Stimulated activated CD8-positive, alpha-beta memory T cell treated with anti-CD3 and anti-CD28 coated beads, Interleukin-15, amount 100 ng/mL, for 4 hours (primary cell): Measurements from ENCODE around the gene CDK6.
A peak's percentile ranks its signal among the peaks of the same experiment; 100 is the strongest.

Source experiments
- DNase-seq, 2 donors: peaks; one replicate each; pipeline ENCODE4 v3.0.0-alpha.2; 2020; ENCODE audit warnings: low read depth in 2 of 2

CDK6 gene

DNA sequence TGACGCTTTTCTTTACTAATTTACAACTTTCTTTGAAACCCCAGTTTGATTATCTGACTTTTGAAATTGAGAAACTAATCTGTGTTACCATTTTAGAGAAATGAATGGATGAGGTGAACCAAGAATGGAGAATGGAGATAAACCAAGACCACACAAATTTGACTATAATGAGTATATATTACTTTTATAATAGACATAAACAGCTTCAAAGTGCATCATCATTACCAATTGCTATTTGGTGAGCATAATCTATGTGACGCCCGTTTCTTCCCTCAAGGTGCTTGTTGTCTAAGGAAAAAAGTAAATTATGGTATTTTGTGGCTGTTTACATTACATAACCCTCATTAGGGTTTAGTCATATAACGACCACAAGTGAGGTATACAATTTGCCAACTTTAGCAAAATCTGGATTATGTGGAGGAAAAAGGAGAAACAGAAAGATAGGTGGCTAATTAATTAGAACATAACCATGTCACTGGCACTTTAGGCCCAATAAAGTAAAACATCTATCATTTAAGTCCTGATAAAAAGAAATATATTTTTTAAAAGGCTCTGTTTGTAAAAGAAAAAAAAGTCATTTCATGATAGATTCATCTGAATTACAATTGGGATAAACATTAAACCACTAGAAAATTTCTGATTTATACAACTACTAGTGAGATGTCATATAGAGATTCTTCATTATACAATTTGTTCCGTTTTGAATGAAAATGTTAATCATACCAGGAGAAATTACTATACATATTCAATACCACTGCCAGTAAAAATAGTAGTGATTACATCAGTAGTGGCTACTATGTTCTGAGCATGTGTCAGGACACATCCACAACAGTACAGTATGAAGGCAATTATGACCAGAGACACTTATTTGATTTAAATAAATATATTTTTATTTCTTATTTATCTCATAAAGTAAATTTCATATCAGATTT, 128.0 kb downstream of the CDK6 start:
- DNase-seq = no peak

DNA sequence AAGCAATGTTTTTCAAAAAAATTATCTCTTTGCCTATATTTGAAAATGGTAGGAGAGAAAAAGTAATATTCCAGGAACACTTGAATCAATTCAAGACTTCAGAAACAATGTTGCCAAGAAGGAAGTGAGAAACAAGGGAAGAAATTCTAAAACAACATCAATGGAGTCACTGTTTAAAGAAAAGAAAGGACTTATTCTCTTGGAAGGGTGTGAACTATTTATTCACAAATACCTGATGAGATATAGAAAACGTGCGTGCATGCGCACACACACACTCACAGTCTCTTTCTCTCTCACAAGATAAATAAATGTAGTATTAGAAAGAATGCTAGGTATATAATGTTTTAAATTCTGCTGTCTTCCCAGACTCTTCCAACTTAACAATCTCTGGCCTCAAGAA, 128.9 kb downstream of the CDK6 start:
- no peak for DNase-seq

DNA sequence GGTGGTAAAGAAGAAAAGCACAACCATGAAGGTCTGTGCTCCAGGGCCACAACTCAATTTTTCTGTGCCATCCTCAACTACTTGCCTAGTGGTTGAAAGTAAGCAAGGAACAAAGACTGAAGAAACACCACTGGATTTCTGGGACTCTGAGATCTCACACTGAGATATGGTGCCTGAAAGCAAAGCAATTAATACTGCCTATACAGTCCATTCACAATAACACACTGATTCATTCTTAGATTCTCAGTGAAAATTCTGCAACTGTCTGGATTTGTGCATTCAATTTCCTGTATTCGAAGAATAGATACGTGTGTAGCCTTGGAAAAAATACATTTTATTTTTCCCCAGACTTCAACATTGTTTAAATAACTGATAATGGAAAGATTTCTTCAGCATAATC, 129.8 kb downstream of the CDK6 start:
- DNase-seq = no peak

DNA sequence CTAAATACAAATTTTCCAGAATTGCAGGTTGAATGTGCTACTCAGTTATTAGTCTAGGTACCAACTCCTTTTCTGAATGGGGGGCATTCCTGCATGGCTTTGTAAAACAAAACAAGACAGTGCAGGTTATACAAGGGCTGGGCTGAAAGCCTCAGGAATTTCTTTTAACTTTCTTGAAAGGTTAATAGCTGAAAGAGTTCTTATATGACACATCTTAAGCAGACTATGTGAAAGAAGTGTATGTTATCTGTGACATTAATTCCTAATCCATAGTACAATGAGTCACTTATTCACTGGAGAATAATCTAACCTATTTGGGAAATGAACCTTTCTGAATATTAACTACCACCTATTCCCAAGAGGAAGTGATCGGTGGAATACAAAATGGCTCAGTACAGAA, 130.5 kb downstream of the CDK6 start:
- no peak for DNase-seq

DNA sequence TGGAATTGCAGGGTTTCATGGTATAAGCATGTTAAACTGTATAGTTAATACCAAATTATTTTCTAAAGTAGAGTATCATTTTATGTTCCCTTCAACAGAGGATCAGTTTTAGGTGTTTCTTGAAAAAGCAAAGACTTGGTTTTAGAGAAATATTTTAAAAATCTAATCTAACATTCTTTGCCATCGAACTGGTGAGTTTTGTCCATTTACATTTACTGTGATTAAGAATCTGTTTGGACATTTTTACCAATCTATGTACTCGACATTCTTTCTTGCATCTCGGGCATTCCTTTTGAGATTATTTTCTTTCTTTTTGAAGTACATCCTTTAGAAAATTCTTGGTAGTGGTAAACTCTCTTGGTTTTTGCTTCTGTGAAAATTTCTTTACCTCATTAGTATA, 131.5 kb downstream of the CDK6 start:
- DNase-seq = no peak

DNA sequence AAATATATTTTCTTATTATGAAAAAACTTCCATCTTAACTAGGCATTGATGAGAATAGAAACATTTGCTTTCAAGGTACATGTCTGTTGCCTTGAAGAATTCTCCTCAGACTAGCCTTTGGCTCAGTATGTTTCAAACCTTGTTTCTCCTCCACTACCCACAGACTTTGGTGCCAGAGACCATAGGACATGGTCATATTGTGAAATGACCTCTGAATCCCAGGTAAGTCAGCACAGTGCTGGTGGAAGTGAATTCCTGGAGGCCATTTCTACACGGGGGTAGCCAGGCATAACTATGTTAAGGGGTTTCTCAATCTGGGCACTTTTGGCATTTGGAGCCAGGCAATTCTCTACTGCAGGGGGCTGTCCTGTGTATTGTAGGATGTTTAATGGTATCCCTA, 133.8 kb downstream of the CDK6 start:
- no peak for DNase-seq

DNA sequence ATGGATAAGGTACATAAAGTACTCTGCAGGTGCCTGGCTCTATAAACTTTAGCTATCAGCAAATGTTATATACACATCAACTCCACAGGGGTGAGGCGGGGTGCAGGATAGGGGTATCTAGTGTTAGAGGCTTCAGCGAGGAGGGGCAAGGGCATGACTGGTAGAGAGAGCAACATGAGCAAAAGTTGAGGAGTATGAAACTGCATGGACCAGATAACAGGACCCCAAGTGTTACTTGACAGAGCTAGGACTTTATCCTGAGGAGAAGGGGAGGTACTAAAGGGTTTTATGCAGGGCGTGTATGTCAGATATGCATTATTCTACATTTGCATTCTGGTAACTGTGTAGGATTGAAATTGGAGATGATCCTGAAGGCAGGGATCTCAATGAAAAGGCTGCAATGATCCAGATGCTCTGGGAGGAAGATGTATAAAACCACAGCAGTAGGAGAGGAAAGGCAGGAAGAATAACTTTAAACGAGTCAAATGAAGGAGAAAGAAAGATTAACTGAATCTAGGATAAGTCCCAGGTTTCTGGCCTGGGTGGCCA, 136.3 kb downstream of the CDK6 start:
- DNase-seq = no peak

DNA sequence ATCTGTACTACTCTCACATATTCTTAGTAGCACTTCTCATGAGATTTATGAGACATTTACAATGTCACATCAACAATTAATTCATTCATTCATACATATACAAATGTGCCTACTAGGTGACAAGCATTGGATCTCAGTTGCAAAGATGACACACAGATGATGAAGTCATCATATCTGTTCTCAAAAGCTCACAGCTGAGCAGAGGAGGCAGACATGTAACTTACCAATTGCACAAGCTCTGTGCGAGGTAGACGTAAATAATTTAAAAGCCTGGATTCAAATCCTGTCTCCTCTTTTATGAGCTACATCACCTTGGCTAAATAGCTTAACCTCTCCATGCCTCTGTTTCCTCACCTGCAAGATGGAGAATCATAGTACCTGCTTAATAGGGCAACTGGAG, 136.8 kb downstream of the CDK6 start:
- no peak for DNase-seq

DNA sequence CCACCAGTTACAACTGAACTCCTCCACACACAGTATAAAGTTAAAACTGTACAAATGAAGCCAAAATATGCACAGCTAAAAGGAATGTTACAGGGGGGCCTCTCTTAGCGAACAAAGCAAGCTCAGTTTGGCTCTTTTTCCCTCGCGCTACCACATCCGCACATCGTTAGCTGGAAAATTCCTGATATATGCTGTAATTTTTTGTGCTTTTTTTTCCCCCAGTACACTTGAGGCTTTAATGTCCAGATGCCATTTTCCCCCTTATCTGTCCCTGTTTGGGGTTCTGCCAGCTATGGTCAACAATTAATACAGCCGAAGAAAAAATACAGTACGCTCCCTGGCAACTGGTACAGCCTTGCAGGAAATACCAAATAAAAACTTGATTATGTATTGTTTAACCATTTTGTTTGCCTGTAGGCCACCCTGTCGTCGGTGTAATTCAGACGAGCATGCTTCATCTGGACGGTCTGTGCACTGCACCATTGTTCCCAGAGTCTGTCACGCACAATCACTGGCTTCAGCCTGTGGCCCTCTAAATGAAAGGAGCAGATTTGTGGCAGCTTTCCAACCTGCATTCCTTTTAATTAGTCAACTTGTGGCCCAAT, 138.0 kb downstream of the CDK6 start:
- no peak for DNase-seq

DNA sequence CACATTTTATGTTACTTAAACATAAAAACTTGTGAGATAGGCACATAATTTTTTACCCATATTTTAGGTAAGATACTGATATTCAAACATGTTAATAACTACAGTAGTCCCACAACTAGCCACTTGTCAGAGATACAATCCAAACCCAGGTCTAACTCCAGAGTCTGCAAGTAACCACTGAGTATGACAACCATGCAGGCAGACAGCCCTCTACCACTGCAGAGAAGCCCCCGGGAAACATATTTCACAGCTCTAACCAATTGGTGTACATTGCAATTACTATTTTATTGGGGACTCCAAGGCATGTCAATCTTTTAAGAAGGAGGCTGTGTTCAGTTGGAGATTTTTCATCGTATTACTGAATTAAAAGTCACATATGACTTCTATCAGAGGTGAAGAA, 139.0 kb downstream of the CDK6 start:
- no peak for DNase-seq

DNA sequence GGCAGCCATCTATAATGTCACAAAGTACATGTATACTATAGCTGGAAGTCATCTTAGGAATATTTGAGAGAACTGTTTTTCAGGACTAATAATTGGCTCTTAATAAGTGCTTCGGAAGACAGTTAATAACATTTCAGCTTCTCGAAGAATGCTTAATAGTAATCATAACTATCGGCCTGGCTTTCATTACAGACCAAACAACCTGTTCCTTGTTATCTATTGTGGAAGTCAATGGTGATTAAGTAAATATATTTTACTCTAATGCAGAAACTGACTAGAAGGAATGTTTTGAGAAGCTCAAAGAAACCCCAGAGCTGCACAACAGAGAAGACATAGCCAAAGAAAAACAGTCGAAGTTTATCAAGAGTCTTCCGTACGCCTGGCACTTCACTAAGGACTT, 139.4 kb downstream of the CDK6 start:
- DNase-seq = no peak

DNA sequence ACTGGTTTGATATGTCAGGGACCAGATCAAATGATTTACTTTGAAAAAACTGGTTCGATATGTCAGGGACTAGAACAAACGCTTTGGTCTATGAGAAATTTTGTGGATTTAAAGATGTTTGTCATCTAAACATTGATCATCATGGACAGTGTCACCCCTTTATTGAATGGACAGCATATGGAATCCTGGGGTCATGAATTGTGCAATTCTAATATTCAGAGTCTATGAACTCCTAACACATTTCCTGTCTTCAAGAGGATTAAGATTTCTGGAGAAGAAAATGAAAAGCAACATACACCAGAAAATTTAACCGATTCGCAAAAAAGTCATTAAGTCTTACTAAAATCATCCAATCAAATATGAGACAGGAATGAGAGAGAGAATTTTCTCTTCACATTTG, 139.8 kb downstream of the CDK6 start:
- no peak for DNase-seq

DNA sequence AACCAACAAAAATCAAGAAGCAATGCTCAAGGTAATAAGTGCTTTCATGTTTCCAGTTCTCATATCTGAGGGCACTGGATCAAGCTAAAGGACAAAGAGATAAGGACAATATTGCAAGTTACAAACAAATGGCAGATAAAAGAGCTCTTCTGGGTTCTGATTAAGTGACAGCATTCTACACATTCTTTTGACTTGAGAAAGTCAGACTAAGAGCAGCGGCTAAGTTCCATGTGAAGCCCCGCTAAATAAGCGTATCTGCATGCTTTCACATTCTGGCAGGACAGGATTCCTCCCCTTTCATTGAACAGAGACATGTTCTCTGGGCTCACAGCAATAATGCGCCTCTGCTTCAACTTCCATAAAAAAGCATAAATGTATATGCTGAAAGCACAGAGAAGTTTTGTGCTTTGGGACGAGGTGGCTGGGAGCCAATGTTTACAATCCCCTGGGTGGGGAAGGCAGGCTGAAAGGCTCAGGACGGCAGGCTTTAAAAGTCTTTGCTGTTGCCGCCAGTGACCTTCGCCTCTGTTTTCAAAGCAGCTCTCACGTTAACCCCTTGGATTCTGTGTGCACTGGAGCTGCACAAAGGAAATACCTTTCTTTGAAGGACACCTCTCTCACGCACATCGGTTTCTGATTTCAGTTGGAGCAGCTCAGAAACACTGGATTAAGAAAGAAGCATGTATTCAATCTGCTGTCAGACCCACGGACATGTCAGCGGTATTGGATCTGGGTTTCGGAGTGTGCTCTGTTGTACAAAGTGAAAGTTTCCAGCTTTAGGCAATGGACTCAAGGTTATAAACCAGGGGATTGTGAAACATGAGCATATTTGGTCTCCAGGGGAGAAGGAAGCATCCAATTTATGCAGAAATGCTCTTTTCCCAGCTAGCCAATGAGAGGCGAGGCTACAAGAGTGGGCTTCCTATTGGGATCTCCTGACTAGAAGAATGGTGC, 140.8 kb downstream of the CDK6 start:
- no peak for DNase-seq

DNA sequence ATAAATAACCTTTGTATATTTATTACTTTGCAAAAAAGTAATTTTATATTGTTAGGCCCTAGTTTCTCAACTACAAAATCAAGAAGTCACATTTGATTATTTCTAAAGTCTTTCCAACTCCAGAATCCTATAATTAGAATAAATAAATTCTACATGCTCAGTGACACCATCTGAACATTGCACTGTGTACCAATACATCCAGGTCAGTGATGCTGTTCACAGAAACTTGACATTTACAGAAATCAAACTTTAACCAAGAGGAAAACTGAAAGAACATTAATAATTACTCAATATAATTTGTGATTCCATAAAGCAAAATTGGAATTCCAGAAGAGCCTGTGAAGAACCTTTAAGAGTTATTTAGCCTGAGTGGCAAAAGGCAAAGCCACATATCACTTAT, 142.2 kb downstream of the CDK6 start:
- DNase-seq = no peak

DNA sequence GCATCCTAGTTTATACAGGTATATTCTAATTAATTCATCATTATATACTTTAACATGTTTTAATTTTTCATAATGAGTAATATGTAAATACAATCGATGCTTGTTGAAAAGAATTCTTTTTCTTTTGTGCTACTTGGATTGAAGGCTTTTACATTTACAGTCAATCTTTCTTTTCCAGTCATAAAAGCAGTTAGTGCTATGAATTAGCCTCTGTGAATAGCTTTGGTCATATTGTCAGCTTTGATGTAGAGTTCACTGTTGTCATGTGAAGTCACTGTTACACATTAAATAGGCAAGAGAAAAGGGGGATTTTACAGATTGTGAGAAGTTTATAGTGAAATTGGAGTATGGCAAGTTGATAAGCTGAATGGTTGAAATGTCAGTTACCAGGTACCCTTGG, 142.9 kb downstream of the CDK6 start:
- DNase-seq = no peak

DNA sequence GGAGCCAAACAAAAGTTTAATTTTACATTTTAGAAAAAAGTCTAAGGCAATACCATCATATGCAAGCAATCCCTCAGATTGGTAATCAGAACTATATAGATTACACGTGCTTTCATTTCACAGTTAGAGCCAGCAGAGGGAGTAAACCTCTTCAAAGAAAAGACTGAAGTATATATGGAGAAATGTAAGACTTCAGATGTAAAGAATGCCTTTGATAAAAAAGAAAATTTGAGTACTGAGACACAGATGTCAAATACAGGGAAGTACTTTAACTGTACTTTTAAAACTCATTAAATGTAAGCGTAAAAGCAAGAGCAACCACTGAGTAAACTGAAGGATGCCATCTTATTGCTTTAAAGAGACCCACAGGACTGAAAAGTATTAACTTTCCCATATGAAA, 144.8 kb downstream of the CDK6 start:
- DNase-seq = no peak

DNA sequence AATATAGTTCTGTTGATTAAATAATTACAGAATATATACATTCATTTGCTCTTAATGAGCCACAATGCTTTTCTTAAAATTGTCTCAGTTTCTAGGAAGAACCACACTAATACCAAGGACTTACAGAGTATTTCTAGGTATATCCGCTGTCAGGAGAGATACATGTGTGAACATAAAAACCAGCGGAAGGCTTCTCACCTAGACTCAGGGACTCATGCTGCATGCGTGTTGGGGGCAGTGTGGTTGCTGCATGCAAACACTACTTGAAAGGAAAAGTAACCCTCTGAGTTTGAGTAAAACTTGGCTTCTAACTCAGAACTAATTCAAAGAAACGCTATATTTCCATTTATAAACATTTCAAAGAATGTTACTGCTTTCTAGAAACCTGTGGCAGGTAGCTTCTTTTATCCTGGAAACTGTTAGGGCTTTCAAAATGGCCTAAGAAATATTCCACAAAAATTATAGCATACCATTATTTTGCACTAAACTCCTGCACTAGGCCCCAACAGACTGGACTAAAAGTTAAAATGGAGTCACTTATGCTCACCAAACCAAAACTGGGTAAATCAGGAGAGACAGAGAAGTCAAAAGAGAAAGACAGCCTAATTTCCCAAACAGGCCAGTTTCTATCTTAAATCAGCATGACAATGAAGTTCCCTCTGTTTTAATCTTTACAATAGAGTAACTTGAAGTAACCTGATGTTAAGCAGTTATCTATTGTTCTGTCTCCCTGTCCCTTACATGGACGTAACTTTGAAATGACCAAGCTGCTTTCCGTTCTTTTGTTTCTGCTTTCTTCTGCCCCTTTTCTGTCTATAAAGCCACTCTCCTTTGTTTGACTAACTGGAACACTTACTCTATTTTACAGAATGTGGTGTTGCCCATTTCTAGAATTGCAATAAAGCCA, 151.0 kb downstream of the CDK6 start:
- DNase-seq = peak; percentile 25 to 59

DNA sequence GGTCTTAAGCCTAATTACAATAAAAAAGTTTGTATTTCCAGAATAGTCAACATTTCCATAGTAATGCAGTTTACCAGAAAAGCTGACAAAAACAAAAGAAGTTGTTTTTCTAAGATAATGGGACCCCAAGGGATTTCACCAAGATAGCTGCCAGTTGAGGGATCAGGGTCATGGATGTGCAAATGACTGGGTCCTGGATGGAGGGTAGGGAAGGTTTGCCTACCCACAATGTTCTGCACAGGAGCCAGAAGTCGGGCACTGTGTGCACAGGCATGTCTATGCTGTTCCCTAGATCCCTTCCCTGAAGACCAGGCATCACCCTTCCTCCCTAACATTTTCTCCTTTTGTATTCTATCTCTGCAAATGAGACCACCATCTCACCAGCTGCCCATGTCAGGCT, 152.1 kb downstream of the CDK6 start:
- DNase-seq = no peak

DNA sequence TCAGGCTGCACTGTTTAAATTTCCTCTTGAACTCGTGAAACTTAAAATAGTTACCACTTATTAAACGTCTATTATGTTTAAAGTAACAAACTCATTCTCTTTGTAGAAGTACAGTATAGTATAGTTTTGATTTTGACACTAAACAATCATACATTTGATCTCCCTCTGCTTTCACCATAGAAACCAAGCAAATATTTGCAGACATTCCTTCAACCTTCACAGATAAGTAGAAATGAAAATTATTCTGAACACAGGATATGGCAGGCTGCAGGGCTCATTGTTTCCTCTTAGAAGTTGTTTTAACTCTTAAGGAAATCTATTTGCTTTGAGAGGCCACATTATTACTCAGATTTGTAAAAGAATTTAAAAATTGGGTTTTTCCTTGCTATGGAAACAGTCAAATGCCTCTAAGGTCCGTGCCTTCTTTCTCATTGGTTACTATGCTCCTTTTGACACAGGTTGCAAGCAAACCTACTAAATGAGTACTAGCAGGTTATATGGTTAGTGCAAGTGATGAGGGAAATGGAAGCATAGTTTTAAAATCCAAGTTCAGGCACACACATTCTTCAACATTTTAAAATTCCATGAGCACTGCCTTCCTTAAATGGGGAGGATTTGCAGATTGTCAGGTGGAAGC, 153.4 kb downstream of the CDK6 start:
- DNase-seq = no peak

DNA sequence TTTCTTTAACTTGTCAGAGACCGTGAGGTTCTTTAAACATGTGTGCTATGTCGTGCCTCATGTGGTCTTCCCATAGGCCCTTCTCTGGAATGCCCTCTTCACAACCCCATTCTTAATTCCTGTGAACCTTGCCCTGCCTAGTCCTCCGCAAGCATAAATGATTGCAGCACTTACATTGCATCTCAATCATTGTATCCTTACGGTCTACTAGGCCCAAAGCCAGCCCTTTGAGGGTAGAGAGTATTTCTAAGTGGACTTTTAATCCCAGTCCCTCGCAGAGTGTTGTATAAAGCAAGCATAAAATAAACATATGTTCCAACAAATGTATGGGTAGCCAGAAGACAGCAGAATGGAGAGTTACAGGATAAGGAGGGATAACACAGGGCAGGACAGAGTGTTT, 154.0 kb downstream of the CDK6 start:
- no peak for DNase-seq

DNA sequence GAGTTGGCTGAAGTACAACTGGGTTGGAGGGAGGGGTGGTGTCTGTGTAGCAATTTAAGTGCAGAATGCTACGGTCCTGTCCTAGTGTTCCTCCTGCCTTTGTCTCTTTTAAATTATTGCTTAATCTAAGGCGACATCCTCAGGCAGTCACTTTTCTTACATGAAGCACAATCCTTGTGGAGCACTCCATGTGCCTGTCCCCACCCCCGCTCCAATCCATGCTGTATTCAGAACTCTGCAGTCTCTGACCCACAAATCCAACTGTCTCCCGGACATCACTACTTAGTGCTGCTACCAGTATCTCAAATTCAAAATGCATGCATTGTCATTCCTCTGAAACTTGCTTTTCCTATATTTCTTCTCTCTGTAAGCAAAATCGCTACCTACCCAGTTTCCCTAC, 154.7 kb downstream of the CDK6 start:
- no peak for DNase-seq
